GM19372 (cell line): ENCODE results near the gene UGT2B17.
"Not testable (repeated sequence)": the region's sequence is repeated elsewhere in the genome, so short reads cannot be mapped to it uniquely, and the experiment has no call there.

ENCODE experiments used
- ATAC-seq: cut with Tn5 transposase; IDR thresholded peaks from one replicate; pipeline ENCODE4 v1.9.1; 2021; ENCODE audit warnings: mild to moderate bottlenecking, low read depth, moderate library complexity; ENCODE audit not compliant: unreplicated experiment

Gene UGT2B17

DNA sequence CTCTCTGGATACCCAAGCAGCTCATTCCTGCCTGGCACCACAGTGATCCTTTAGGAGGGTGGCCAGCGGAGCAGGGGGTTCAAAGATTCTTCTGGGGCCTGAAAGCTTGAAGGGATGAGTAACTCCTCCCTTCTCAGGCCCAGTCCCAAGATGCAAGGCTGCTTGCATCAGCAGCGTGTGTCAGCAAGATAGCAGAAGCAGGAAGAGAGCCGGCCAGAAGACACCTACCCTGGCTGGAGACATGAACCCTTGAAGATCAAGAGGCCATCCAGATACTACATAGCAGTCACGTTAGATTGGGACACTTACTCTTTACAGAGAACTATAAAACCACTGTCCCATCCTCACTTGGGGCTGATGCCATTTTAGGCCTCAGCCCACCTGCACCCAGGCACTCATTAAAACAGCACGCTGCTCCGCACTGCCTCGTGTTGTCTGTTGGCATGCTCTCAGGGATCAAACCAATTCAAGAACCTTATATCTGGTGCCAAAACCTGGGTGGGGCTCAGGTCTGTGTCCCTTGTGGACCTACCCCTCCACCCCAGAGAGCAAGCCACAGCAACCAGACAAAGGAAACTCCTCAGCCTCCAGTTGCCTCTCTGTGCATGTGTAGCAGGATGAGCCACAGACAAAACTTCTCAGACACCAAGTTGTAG is 6.5 kb downstream of the UGT2B17 start:
- ATAC-seq: no peak

DNA sequence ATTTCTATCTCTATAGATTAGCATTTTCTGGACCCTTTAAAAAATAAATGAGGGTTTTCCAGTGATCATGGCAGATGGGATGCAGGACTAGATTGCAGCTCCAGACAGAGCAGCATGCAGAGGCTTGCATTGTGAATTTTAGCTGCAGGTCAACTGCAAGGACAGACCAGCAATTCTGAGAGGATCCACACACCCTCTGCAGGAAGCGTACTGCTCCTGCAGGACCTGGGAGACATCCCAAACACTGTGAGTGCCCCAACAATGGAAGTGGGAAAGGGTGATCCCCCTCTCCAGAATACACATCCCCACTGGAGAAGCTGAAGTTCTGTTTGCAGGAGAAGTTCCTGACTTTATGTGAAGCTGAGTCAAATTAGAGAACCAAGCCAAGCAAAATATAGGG is 7.1 kb downstream of the UGT2B17 start:
- not testable (repeated sequence) for ATAC-seq

GRCh38 chr4:68568535-68568934 is 7.6 kb downstream of the UGT2B17 start:
- not testable (repeated sequence) for ATAC-seq

GRCh38 chr4:68566364-68566763 is 9.8 kb downstream of the UGT2B17 start:
- not testable (repeated sequence) for ATAC-seq

- not testable (repeated sequence) for ATAC-seq
These were observed 11.0 kb downstream of the UGT2B17 start for GRCh38 chr4:68565082-68565481.

DNA sequence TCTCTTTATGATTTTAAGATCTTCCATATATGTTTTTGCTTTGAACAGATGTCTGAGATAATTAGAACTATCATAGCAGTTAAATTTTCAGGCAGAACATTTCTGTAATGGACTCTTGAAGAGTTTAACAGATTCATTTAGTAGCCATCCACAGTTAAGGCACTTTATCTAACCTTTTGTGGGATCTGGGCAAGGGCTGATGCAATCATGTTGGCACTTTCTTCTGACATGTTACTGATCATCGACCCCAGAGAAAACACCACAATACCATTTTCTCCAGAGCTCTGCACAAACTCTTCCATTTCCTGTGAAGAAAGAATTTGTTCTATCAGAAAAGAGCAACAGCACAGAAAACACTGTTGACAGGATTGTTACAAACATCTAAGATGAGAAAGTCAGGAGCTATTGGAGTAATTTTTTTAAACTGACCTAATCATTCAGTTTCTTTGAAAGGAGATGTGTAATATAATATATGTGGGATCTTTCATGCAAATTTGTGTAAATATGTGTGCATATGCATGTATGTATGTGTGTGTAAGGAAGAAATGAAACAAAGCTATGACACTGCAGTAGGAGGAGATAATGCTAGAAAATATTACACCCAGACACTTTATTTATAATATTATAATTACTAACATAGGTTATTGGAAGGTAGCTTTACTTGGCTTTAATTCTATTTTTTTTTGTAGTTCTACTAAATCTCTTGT is 15.6 kb downstream of the UGT2B17 start:
- ATAC-seq: not testable (repeated sequence)

GRCh38 chr4:68553830-68554229 is 22.3 kb downstream of the UGT2B17 start:
- ATAC-seq: not testable (repeated sequence)

DNA sequence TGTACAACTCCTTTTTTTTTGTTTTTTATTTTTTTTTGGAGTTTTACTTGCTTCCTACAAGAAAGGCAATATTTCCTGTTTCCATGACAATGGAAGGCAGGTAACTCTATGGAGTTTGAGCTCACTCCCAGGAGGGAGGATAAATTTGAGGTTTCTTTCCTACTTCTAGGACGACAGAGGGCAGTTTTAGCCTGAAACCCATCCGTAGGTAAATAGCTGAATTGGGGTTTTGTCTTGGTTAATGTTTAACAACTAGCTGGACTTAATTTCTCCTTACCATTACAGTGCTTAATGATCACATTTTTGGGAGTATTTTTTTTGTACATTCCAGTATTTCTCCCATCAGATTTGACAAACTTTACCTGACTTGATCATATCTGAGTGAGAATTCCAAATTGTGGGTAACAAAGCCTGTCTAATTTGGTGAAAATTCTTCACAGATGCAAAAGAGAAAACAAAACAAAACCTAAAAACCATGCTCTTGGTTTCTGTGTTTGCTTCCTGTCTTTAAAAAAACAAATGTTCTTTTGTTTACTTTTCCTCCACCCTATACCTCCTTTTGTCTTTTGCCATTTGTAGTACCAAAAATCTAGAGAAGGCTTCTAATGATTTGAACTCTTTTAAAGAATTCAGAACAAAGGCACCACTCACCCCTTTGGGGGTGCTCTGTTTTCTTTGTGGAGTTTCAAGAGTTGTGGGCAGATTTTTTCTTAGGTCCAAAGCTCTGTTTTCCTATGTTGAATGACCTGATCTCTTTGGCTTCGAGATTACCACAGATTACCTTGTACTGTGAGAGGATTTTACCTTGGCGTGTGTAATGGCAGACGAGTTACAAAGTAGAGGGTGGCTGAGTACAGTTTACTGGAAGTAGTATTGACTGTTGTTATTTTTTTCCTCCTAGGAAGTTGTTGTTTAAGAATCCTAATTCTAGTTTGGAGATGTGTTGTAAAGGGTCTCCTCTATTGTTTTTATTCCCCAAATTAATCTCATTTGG is 23.0 kb downstream of the UGT2B17 start:
- ATAC-seq: not testable (repeated sequence)

DNA sequence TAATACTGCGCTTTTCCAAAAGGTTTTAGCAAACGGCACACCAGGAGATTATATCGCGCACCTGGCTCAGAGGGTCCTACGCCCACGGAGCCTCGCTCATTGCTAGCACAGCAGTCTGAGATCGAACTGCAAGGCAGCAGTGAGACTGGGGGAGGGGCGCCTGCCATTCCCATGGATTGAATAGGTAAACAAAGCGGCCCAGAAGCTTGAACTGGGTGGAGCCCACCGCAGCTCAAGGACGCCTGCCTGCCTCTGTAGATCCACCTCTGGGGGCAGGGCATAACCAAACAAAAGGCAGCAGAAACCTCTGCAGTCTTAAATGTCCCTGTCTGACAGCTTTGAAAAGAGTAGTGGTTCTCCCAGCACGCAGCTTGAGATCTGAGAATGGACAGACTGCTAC is 33.4 kb downstream of the UGT2B17 start:
- ATAC-seq: not testable (repeated sequence)

DNA sequence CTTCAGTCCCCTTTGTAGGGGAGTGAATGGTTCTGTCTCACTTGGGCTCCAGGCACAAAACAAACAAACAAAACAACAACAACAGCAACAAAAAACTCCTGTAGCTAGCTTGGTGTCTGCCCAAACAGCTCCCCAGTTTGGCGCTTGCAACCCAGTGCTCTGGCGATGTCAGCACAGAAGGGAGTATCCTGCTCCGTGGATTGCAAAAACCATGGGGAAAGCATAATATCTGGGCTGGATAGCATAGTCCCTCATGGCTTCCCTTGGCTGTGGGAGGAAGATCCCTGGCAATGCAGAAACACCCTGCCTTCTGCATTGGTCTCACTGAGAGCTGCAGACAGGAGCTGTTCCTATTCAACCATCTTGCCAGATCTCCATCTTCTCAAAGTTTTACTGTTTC is 39.7 kb downstream of the UGT2B17 start:
- no peak for ATAC-seq

- ATAC-seq: no peak
These were observed 40.1 kb downstream of the UGT2B17 start for GRCh38 chr4:68535974-68536373.

DNA sequence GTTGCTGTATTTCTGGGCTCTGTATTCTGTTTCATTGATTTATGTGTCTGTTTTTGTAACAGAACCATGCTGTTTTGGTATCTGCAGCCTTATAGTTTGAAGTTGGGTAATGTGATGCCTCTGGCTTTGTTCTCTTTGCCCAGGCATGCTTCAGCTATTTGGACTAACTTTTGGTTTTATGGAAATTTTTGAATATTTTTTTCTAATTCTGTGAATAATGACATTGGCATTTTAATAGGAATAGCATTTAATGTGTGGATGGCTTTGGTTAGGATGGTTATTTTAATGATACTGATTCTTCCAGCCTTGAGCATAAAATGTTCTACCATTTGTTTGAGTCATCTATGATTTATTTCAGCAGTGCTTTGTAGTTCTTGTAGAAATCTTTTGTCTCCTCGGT is 53.9 kb downstream of the UGT2B17 start:
- ATAC-seq: not testable (repeated sequence)

DNA sequence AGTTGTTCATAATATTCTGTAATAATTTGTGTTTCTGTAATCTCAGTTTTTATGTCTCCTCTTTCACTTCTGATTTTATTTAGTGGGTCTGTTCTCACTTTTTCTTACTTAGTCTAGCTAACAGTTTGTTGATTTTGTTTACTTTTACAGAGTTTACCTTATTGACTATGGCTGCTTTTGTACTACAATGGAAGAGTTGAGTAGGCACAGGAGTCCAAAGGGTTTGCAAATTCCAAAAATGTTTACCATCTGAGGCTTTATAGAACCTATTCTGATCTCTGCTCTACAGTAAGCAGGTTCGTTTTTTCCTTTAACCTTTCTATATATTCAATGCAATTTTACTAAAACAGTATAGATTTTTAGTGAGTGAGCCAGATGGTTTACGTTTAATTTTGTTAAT is 55.1 kb downstream of the UGT2B17 start:
- no peak for ATAC-seq

DNA sequence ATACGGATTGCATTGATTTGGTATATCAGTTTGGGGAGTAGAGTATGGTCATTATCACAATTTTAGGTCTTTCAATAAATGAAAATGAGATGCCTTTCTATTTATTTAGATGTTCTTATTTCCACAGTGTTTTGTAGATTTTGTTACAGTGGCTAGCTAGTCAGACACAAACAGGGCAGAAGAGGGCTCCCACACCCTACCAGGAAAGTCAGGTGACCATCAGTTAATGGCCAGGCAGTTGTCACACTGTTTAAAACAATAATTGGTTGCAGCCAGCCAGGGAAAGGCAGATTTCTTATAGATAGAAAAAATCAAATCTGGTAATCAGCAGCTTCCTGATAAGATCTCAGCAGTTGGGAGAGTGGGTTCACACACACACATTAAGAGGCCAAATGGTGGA is 57.2 kb downstream of the UGT2B17 start:
- no peak for ATAC-seq

DNA sequence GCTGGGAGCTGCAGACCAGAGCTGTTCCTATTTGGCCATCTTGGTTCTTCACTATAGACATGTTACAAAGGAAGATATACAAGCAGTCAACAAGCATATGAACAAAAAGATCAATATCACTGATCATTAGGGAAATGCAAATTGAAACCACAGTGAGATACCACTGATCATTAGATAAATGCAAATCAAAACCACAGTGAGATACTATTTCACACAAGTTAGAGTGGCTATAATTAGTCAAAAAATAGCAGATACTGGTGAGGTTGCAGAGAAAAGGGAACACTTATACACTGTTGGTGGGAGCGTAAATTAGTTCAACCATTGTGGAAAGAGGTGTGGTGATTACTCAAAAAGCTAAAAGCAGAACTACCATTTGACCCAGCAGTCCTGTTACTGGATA is 70.7 kb downstream of the UGT2B17 start:
- not testable (repeated sequence) for ATAC-seq

DNA sequence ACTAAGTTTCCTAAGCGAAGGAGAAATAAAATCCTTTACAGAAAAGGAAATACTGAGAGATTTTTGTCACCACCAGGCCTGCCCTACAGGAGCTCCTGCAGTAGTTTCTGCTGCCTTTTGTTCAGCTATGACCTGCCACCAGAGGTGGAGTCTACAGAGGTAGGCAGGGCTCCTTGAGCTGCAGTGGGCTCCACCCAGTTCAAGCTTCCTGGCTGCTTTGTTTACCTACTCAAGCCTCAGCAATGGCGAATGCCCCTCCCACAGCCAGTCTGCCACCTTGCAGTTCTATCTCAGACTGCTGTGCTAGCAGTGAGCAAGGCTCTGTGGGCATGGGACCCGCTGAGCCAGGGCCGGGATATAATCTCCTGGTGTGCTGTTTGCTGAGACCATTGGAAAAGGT is 71.3 kb downstream of the UGT2B17 start:
- ATAC-seq: not testable (repeated sequence)

DNA sequence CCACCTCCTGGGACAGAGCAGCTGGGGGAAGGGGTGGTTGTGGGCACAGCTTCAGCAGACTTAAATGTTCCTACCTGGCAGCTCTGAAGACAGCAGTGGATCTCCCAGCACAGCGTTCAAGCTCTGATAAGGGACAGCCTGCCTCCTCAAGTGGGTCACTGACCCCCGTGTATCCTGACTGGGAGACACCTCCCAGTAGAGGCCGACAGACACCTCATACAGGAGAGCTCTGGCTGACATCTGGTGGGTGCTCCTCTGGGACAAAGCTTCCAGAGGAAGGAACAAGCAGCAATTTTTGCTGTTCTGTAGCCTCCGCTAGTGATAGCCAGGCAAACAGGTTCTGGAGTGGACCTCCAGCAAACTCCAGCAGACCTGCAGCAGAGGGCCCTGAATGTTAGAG is 72.7 kb downstream of the UGT2B17 start:
- not testable (repeated sequence) for ATAC-seq

DNA sequence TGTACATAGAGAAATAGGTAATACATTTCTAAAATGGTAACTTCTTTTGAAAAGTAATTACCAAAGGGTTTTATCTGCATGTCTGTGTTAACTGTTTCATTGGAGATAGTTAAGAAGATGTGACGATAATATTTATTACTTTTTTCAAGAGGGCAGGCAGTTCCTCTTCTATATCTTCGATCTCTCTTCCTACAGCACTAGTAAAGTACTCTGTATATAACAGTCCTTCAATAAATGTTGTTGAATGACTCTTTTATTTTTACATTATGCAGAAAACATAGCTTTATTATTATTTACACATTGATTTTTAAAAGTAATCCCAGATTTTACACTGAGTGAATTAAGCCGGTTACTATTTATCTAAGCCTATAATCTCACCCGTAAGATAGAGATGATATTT is 77.1 kb downstream of the UGT2B17 start:
- no peak for ATAC-seq

DNA sequence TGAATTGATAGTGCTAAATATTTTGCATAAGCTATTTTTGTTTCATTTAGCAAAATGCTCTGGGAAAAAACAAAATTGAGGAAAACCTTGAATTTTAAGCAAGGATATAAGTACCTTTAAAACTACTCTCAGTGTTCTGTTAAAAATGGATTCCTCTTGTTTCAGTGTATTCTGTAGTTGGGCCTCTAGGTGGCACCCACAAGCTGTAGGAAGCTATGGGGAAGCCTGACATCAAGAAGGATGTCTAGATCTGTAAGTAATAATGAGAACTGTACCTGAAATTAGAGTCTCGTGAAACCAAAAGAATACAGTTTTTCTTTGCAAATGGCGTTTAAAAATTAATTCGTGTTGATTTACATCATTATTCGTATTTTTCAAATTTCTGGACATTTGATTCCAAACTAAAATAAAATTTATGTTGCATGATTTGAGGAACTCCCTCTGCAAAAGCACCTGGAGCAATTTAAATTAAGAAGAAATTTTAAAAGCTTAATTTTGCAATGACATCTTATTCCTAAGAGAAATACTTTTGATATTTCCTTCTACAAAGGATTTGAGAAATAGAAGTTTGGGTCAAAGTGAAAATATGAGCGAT is 77.6 kb downstream of the UGT2B17 start:
- ATAC-seq: peak; percentile 86

DNA sequence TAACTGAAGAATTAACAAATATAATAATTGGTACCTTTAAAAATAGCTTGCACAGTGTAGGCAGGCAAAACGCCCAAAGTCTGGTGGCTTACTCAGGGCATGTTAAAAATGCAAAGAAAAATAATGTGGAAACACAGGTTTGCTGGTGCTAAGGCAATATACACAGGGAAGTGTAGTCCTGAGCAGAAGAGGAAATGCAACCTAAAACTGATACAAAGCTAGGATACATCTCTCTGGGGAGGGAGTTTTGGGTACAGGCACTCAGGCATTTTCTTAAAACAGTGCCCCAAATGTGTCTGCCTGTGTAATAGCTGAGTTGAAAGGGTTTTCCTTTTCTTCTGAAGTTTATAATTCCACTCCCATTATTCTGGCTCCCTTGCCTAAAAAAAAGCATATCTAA is 81.4 kb downstream of the UGT2B17 start:
- ATAC-seq: no peak
